ENCODE data around the gene TTLL3.
"Not testable (repeated sequence)": the region's sequence is repeated elsewhere in the genome, so short reads cannot be mapped to it uniquely, and the experiment has no call there.

TTLL3 gene

GRCh38 chr3:9837701-9838582, 27.9 kb downstream of the TTLL3 start:
- no peak for DNase-seq (ENCODE audit: low spot score)

GRCh38 chr3:9838856-9839255, 28.8 kb downstream of the TTLL3 start:
- no peak for DNase-seq (ENCODE audit: low spot score)

- DNase-seq (ENCODE audit: low spot score), result no peak
Observed at GRCh38 chr3:9841015-9841414, 31.0 kb downstream of the TTLL3 start.

- peak; percentile 96 for DNase-seq (ENCODE audit: low spot score)
Observed at GRCh38 chr3:9843715-9844438, 33.8 kb downstream of the TTLL3 start, which contains the start of gene RPUSD3. TSS of gene RPUSD3 (minus strand) at chr3:9844008. CDS start at chr3:9843990, 18 bp downstream.

GRCh38 chr3:9846231-9846630, 36.2 kb downstream of the TTLL3 start:
- no peak for DNase-seq (ENCODE audit: low spot score)

GRCh38 chr3:9846931-9847488, 36.9 kb downstream of the TTLL3 start:
- DNase-seq (ENCODE audit: low spot score), result no peak

- not testable (repeated sequence) for DNase-seq (ENCODE audit: low spot score)
Observed at GRCh38 chr3:9847870-9848269, 37.8 kb downstream of the TTLL3 start.

GRCh38 chr3:9848860-9849259, 38.8 kb downstream of the TTLL3 start:
- not testable (repeated sequence) for DNase-seq (ENCODE audit: low spot score)

GRCh38 chr3:9851383-9851782, 41.3 kb downstream of the TTLL3 start:
- peak; percentile 20 for DNase-seq (ENCODE audit: low spot score)

GRCh38 chr3:9851926-9852325, 41.9 kb downstream of the TTLL3 start:
- DNase-seq (ENCODE audit: low spot score), result not testable (repeated sequence)

GRCh38 chr3:9852528-9852927, 42.5 kb downstream of the TTLL3 start:
- no peak for DNase-seq (ENCODE audit: low spot score)

GRCh38 chr3:9854291-9854940, 44.4 kb downstream of the TTLL3 start:
- not testable (repeated sequence) for DNase-seq (ENCODE audit: low spot score)

GRCh38 chr3:9855594-9855993, 45.5 kb downstream of the TTLL3 start:
- no peak for DNase-seq (ENCODE audit: low spot score)

- DNase-seq (ENCODE audit: low spot score), result no peak
Observed at GRCh38 chr3:9859530-9860025, 49.5 kb downstream of the TTLL3 start.

GRCh38 chr3:9861201-9861600, 51.1 kb downstream of the TTLL3 start:
- no peak for DNase-seq (ENCODE audit: low spot score)

- DNase-seq (ENCODE audit: low spot score), result no peak
Observed at GRCh38 chr3:9861626-9862130, 51.6 kb downstream of the TTLL3 start.

- DNase-seq (ENCODE audit: low spot score), result no peak
Observed at GRCh38 chr3:9862391-9863057, 52.5 kb downstream of the TTLL3 start.

GRCh38 chr3:9863058-9863772, 53.2 kb downstream of the TTLL3 start:
- DNase-seq (ENCODE audit: low spot score), result no peak

GRCh38 chr3:9864200-9864927, 54.3 kb downstream of the TTLL3 start:
- DNase-seq (ENCODE audit: low spot score), result peak; percentile 74

GRCh38 chr3:9865125-9865637, 55.1 kb downstream of the TTLL3 start:
- not testable (repeated sequence) for DNase-seq (ENCODE audit: low spot score)
